ENCODE results near the gene WNT6.
A peak's percentile ranks its signal among the peaks of the same experiment; 100 is the strongest.

Gene WNT6

DNA sequence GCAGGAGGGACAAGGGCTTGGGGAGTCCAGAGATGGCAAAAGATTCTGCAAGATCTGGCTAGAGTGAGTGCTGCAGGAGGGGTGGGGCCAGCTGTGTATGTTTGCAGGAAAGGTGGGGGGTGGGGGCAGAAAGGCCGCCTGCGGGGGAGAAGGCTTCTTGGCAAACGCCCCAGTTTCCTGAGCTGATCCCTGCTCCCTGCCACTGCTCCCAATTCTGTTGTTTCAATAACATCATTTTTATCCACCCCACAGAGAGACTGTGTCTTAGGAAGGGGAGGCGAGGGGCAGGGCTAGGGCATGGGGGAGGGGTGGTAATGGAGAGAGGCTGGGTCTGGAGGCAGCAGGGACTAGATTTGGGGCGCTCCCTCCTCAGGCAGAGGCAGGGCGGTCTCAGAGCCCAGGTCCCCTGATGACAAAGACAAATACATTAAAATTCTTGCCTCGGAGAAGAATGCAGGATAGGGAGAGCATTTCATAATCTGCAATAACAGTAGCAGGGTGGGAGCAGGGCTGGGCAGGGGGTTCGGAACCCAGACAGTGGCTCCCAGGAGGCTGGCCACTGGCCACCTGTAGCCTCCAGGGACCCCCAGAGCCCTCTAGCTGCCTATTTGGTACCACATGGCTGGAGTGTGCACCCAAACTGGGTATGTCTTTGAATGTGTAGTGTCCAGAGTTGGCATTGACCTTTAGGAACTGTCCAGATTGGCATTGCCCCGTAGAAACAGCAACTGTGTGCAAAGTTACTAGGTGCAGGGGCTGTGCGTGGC, 2.1 kb upstream of the WNT6 start:
- DNase-seq, result no peak

DNA sequence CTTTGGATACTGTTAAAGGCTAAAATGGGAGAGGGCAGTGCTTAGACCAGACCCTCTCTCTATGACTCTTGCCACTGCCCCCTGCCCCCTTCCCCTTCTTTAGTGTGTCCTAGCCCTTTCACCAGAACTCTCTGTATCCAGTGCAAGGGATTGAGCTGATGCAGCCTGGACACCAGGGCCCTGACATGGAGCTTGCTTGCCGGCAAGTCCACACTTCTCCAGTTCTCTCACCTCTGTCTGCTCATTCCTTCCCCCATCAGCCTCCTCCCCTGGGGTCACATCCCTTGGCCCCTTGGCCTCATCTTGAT, 1.5 kb upstream of the WNT6 start:
- DNase-seq, result no peak

DNA sequence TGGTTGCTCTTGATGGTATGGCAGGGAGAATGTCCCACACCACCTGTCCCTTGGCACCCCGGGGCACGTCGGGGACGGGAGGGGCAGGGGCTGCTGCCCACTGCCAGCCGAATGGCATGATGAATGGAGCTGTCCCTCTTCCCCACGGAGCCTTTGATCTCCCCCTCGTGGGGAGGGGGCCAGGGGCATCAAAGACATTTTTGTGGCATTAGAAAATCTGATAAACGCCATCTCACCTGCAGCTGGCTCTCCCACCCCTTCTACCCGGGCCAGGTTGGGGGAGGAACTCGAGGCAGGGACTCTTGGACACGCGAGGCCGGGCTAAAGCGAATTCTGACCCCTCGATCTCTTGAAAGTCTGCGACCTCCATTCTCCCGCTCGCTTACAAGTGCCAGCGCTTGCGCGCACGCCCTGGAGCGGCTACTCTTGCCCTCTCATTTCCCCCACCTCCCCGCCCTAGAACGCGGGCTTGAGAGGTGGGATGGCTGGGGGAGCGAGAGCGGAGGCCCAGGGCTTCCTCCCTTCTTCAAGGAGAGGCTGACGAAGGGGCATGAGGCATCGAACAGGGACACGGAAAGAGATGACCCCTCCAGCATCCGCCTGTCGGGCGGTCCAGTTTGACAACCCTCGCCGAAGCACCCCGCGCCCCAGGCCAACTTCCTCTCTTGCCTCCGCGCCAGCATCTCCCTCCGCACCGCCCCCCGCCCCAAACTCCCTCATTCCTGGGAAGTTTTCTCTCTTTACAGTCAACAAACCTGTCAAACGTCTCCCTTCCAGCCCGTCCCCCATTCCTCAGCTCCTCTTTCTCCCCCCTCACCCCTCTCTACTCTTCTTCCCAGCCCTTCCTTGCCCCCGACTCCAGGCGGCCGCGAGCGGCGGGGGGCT, 692 bp upstream of the WNT6 start:
- DNase-seq, result no peak

DNA sequence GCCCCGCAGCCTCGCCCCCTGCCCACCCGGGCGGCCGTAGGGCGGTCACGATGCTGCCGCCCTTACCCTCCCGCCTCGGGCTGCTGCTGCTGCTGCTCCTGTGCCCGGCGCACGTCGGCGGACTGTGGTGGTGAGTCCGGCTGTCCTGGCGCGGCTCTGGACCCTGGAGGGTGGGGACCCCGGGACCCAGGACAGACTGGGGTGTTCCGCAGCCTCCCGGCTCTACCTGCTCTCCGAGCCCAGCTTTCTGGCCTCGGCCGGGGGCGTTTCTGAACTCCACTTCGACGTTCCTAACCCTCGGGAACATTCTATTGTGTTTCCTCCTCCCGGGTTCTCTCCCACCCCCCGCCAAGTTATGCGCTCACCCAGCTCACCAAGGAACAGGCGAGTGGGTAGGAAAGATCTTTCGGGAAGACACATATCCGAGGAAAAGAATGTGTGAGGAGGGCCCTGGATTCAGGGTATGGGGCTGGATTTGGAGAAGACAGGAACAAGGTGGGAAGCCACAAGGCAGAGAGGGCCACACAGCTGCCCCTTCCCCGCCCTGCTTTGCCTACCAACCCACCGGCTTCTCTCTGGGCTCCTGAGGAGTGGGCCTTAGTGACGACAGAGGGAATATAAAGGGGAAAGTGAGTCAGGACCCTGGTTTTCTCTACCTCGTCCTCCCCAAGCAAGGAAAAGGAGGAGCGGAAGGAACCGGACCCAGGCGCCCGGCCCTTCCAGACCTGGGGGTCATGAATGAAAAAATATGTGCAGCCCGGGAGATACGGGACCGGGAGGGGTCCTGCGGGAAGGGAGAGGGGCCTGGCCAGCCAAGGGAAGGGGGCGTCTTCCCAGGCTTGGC, 605 bp downstream of the WNT6 start:
- no peak for DNase-seq

DNA sequence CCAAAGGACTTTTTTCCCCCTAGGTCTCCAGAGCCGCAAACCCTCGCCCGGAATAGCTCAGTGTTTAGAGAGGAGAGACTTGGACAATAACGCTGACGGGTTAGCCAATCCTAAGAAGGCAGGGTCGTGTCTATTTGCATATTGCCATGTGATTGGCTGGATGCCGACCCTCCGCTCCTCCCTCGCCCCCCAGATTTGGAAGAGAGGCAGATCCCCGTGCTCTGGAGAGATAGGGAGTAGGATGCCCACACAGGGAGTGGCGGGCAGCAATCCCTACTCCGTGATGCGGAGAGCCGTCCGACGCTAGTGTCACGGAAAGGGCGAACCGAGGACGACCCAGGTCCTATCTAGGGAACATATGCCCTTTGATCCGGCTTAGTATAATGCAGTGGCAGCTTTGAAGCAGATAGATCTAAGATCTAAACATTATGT, 1.4 kb downstream of the WNT6 start:
- peak in 3 of 56 donors; percentile 15 to 49 (median 28) for DNase-seq

DNA sequence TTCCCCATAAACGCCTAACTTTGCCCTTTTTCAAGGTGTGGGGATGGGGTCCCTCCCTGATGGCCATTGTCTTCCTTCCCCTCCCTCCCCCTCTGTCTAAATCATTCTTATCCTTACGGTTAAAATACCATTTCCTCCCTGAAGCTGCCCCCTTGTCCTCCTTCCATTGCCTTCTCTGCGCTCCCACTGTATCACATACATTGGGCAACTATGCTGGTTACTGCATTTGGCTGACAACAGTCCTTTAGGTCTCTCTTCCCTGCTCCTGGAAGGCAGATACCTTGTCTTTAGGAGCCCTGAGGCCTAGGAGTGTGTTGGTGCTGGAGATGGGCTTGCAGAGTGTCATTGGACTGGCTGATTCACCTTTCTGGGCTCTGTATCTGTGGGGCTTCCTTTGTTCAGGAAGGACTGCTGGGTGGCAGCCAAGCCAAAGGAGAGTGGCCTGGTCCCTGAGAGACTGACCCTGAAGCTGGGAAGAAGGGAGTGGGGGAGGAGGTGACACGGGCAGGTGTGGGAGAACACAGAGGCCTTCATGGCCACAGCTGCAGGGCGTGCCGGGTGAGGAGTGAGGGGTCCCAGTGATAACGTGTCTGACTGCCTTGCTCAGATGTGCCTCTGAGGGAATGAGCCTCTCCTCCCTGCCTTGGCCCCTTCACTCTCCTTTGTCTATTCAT, 2.2 kb downstream of the WNT6 start:
- no peak for DNase-seq

DNA sequence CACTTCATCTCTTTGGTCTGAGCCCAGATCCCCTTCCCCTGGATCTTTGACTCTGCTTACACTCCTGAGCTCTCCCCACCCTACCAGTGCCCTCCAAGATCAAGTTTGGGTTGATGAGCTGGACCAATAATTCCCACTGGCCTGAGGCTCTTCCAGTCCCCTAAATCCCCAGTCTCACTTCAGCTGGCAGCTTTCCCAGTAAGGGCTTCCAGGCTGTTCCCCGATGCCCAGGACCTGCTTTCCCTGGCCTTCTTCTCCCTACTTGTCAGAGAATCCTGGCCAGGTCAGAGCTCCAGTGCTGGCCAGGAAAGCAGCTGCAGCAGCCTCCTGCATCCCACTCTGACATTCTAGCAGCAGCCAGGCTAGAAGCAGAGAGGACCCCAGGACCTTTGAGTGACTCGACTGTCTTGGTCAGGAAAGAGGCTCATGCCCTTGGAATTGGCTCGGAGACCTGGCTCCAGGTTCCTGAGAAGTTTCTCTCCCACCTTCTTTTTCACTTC, 3.5 kb downstream of the WNT6 start:
- DNase-seq, result no peak

DNA sequence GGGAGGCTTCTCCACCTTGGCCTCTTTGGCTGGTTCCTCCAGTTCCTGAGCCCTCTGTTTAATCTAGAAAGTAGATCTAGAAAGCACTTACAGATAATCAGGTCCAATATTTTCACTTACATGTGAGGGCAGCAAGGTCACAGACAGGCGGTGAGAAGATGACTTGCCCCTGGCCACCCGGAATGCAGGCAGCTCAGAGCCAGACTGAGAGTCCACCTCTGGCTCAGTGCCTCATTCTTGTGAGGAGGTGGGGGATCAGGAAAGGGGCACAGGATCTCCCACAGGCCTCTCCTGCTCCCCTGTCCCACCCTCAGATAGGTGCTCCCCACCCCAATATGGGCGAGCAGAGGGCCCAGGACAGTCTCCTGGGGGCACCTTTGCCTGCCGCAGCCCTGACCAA, 5.8 kb downstream of the WNT6 start:
- no peak for DNase-seq

DNA sequence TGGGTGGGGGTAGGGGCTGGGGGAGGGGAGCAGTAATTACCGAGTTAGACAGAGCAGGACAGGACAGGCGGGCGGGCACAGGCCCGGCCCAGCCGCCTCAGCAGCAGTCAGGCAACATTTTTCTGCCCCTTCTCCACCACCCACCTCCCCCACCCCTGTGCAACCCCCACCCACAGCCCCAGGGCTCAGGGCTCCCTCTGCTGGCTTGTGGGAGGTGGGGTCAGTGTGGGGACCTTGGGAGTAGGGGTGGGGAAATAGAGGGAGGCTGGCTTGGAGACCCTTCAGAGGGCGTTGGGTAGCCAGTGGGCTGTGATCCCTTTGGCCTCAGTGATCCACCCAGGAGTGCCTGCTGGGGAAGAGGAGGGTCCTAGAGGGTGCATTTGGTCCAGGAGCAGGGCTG, 6.4 kb downstream of the WNT6 start:
- no peak for DNase-seq

DNA sequence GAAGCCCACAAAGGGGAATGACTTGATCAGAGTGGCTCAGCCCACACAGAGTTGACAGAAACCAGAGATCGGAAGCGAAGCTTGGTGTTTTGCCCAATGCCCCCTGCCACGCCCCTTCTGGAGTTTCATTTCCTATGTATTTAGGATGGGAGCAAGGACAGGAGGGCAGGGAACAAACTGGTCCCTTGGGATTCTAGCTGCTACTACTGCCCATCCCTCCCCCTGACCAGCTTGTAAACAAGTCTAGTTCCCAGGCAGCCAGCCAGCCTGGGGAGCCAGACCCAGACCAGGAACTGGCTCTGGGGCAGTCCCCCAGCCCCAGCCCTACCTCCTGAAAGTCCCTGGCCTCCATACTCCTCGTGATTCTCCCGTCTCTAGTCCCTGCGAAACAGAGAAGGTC, 8.3 kb downstream of the WNT6 start:
- no peak for DNase-seq

DNA sequence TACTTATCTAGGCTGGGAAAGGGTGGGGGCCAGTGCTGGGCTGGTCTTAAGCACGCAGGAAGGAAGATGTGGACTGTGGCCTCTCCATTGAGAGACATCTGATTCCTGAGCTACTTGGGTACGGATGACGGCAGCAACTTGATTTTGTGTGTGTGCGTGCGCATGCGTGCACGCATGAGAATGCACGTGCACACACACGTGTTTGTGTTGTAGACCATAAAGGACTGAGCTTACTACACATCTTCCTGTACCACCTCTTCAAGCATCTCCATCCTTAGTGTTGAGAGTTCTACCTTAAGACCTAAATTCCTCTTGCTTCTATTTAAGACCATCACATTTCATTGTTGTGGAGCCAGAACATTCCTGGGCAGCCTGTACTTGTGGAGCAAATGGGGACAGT, 9.5 kb downstream of the WNT6 start:
- DNase-seq, result no peak

DNA sequence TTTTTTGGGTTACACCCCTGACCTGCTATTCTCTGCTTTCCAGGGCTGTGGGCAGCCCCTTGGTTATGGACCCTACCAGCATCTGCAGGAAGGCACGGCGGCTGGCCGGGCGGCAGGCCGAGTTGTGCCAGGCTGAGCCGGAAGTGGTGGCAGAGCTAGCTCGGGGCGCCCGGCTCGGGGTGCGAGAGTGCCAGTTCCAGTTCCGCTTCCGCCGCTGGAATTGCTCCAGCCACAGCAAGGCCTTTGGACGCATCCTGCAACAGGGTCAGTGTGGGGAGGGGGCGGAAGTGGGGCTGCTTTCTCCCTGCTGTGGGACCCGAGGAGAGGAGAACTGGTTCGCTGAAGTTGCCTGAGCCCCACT, 11.4 kb downstream of the WNT6 start:
- peak in 12 of 56 donors; percentile 7 to 42 (median 15) for DNase-seq

DNA sequence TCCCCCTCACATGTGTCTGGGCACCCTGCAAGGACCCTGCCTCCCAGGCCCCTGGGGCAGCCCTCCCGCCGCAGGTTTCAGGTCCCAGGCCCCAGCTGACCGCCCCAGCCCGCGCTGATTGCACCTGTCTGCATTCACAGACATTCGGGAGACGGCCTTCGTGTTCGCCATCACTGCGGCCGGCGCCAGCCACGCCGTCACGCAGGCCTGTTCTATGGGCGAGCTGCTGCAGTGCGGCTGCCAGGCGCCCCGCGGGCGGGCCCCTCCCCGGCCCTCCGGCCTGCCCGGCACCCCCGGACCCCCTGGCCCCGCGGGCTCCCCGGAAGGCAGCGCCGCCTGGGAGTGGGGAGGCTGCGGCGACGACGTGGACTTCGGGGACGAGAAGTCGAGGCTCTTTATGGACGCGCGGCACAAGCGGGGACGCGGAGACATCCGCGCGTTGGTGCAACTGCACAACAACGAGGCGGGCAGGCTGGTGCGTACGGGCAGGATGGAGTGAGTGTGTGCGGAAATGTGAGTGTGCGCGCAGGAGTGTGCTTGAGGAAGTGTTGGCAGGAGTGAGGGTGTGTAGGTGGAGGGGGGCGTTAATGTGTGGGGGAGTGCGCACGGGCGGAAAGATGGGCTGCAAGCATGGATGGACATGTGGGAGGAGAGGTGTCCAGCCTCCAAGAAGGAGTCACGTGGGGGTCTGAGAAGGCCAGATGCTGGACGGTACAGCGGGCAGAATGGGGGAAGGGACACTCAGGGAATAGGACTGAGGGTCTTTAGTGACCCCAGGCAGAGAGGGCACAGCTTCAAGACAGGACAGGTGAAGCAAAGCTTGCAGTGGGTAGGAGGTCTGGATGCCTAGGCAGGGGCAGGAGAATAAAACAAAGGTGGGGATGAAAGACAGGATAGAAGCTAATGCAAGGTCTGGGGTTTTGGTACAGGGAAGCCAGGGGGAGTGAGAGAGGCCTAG, 12.0 kb downstream of the WNT6 start:
- DNase-seq, result no peak

DNA sequence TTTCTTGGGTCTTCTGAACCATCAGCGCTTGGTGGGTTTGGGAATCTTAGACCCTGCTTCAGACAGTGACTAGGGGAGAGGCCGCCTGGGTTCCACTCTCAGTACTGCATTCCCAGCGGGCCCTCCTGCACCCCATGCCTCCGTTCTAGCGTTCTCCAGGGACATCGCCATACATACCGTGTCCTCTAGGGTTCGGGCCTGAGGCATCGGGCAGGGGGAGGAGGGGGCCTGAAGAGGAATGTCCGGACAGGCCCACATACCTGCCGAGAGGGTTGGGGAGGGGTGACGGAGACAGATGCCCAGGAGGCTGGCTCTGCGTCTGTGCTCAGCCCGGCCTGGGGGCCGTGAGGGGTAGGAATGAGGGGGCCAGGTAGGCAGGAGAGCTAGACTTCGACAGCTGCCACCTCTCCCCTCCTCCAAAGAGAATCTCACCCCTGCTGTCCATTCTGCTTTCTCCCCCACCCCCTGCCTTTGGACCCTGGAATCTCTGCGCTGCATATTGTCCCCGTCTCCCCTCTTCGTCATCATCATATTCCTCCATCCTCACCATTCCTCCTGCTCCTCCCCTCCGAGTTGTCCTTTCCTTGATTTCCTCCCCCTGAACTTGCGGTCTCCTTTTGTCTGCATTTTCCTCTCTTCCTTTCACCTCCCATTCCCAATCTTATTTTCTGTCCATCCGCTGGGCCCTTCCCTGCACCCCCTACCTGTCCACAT, 13.2 kb downstream of the WNT6 start:
- DNase-seq, result no peak

DNA sequence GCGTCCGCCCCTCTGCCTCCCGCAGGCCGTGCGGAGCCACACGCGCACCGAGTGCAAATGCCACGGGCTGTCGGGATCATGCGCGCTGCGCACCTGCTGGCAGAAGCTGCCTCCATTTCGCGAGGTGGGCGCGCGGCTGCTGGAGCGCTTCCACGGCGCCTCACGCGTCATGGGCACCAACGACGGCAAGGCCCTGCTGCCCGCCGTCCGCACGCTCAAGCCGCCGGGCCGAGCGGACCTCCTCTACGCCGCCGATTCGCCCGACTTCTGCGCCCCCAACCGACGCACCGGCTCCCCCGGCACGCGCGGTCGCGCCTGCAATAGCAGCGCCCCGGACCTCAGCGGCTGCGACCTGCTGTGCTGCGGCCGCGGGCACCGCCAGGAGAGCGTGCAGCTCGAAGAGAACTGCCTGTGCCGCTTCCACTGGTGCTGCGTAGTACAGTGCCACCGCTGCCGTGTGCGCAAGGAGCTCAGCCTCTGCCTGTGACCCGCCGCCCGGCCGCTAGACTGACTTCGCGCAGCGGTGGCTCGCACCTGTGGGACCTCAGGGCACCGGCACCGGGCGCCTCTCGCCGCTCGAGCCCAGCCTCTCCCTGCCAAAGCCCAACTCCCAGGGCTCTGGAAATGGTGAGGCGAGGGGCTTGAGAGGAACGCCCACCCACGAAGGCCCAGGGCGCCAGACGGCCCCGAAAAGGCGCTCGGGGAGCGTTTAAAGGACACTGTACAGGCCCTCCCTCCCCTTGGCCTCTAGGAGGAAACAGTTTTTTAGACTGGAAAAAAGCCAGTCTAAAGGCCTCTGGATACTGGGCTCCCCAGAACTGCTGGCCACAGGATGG, 14.0 kb downstream of the WNT6 start:
- DNase-seq, result no peak

DNA sequence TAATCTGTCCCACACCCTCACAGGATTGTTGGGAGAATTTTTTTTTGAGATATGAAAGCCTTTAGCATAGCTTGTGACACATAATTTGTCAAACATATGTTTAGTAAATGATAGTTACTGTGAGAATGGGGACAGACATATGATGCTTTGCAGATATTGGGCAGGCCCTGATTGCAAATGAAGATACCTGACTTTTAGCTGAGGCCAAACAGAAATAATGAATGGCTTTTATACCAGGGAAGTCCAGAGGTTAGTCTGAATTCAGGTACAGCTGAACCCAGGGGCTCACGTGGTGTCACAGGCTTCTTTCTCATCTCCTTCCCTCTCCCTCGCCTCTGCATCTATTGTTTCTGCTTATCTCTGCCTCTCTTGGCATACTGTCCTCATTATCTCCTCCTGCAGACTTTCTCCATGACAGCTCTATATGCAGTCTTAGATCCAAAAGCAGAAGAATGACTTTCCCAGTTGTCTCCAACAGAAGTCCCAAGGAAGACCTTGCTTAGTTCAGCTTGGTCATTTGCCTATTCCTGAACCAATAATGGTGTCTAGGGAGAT, 16.2 kb downstream of the WNT6 start:
- no peak for DNase-seq

DNA sequence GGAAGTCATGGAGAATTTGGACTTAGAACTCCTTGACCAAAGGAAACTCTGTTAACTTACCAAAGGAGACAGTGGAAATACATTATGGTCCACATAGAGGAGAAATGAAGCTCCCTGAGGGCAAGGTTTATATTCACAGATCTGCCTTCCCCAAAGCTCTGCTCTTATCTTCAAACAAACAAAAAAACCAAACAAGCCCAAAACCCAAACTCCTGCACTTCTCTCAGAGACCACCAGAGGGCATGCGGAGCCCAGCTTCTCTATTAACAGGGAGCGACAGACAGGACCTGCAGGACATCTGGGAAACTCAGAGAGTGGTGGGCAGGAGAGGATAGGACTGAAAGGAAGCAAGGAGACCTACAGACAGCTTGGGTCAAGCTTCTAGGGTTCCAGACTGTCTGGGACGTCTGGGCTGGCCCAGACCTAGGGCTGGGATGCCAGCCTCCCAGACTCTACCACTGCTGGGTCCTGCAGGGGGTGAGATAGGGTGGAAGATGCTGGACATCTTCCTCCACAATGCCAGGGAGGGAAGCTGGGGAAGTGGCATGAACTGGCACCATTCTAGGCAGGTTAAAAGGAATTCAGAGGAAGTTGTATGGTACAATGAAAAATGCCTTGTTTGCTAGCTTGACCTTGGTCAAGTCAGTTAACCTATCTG, 17.1 kb downstream of the WNT6 start:
- DNase-seq, result peak in 48 of 56 donors; percentile 5 to 89 (median 38)

Measured in amygdala (tissue), 56 donors.